HepG2 (cell line): Measurements from ENCODE around the gene C1QTNF6. TPM values are rescaled to one million over a fixed set of nuclear protein-coding genes. Genes with fewer than 3 reads are reported as not detected.

Experiments
- ATAC-seq: fragments of 200-7000 bp; cut with Tn5 transposase; 3 replicates; pipeline ENCODE4 v1.9.1; 2020; ENCODE audit warnings: mild to moderate bottlenecking, moderate library complexity
- BruUV-seq: library from RNA; stranded (reverse); fragments of 400-500 nt; replicated peaks from 2 replicates; lab custom pipeline; 2021; lab: Mats Ljungman, UMichigan
- CTCF ChIA-PET: fragments of 300-600 bp; formaldehyde crosslinking; extraction: SDS; loops from one replicate; lab custom pipeline; 2021; ENCODE audit warnings: low total read pairs, inconsistent platforms, low intra/inter-chr PET ratio; lab: Yijun Ruan, JAX
- POLR2A ChIA-PET: fragments of 350-600 bp; sonication (Branson Sonifier 250); formaldehyde crosslinking; loops from one replicate; lab custom pipeline; 2020; ENCODE audit warnings: antibody characterized with exemption, inconsistent platforms; lab: Yijun Ruan, JAX
- DNase-seq: peaks from one replicate; pipeline ENCODE4 v3.0.0-alpha.2; 2015; ENCODE audit warnings: low spot score
- FAIRE-seq: peaks from 3 replicates; lab custom pipeline; 2011; peaks lifted over from hg19 to GRCh38; lab: Jason Lieb, UNC
- H2AFZ ChIP-seq: one replicate; pipeline ENCODE4 v1.6.1; 2011; ENCODE audit warnings: low read length, inconsistent platforms
- H3K27ac ChIP-seq: fragments of 300-600 bp; 3 replicates; pipeline ENCODE4 v1.8.0; 2011; ENCODE audit warnings: mixed run types, mild to moderate bottlenecking, mixed read lengths, low read length, inconsistent platforms; ENCODE audit not compliant: insufficient read depth; ENCODE audit errors: extremely low read length
- H3K27me3 ChIP-seq, 2 experiments: fragments of 200-600 bp in 1 of 2; 2 replicates in 1 of 2; 3 replicates in 1 of 2; pipeline versions ENCODE4 v1.6.0 to v1.8.0; 2011; ENCODE audit warnings: low read length in 2 of 2, mild to moderate bottlenecking in 2 of 2, moderate library complexity in 2 of 2, inconsistent platforms in 1 of 2; ENCODE audit not compliant: insufficient read depth in 2 of 2, control insufficient read depth in 1 of 2
- H3K36me3 ChIP-seq, 2 experiments: fragments of 200-600 bp in 1 of 2; replicated peaks in 1 of 2; 2 replicates in 1 of 2; 3 replicates in 1 of 2; pipeline versions ENCODE4 v1.5.1 to v1.8.0; 2011; ENCODE audit warnings: low read length in 2 of 2, inconsistent platforms in 1 of 2; ENCODE audit not compliant: insufficient read depth in 2 of 2, control insufficient read depth in 1 of 2
- H3K4me1 ChIP-seq: 2 replicates; pipeline ENCODE4 v1.5.1; 2012; ENCODE audit warnings: low read length, inconsistent platforms; ENCODE audit not compliant: insufficient read depth
- H3K4me2 ChIP-seq: 2 replicates; pipeline ENCODE4 v1.6.0; 2011; ENCODE audit warnings: low read depth, low read length, inconsistent platforms
- H3K4me3 ChIP-seq, 3 experiments: fragments of 200-600 bp in 1 of 3; sonication (generic), shearing (Covaris generic) in 1 of 3; replicated peaks in 1 of 3; 2 replicates each; pipeline ENCODE4 v1.5.1; 2011 to 2016; ENCODE audit warnings: low read length in 3 of 3, inconsistent platforms in 2 of 3, low read depth in 2 of 3, mild to moderate bottlenecking in 2 of 3, control low read depth in 1 of 3, mixed read lengths in 1 of 3; ENCODE audit not compliant: insufficient read depth in 1 of 3
- H3K79me2 ChIP-seq: one replicate; pipeline ENCODE4 v1.6.1; 2011; ENCODE audit warnings: low read length, inconsistent platforms; ENCODE audit not compliant: insufficient read depth
- H3K9ac ChIP-seq: 2 replicates; pipeline ENCODE4 v1.6.0; 2011; ENCODE audit warnings: mild to moderate bottlenecking, low read depth, low read length, inconsistent platforms; ENCODE audit not compliant: insufficient read depth
- H3K9me3 ChIP-seq: 2 replicates; pipeline ENCODE4 v1.5.1; 2012; ENCODE audit warnings: mild to moderate bottlenecking, low read length
- H4K20me1 ChIP-seq: 2 replicates; pipeline ENCODE4 v1.6.0; 2011; ENCODE audit warnings: inconsistent platforms, mild to moderate bottlenecking, low read length, moderate library complexity; ENCODE audit not compliant: insufficient read depth
- ETV5 ChIP-seq: IDR thresholded peaks from 2 replicates; pipeline ENCODE4 v1.6.1; 2018; ENCODE audit warnings: missing biosample characterization, missing genetic modification reagents, inconsistent platforms, borderline replicate concordance
- FOXA1 ChIP-seq, 2 experiments: fragments of 450-650 bp in 1 of 2; sonication (generic) in 1 of 2; formaldehyde crosslinking in 1 of 2; IDR thresholded peaks; 2 replicates each; pipeline versions ENCODE4 v1.4.0 to v1.6.1; 2016 to 2020; ENCODE audit warnings: missing genetic modification reagents in 1 of 2
- GATAD1 ChIP-seq: IDR thresholded peaks from 2 replicates; pipeline ENCODE4 v1.6.1; 2016; ENCODE audit warnings: missing genetic modification reagents, missing compliant biosample characterization
- ISL2 ChIP-seq: sonication (generic); formaldehyde crosslinking; IDR thresholded peaks from 2 replicates; pipeline ENCODE4 v1.5.0; 2020; ENCODE audit warnings: missing genetic modification reagents
- ZNF432 ChIP-seq: sonication (generic); formaldehyde crosslinking; IDR thresholded peaks from 2 replicates; pipeline ENCODE4 v1.5.0; 2020; ENCODE audit warnings: missing genetic modification reagents, mild to moderate bottlenecking, borderline replicate concordance
- WGBS: methylation state at CpG from one replicate; pipeline ENCODE4 v1.1.6; 2017; ENCODE audit warnings: low lambda C conversion rate; 5-methylcytosine and 5-hydroxymethylcytosine counted together
- in situ Hi-C: cut with HindIII; loops from 2 replicates; pipeline ENCODE4 v1.10.0; 2017; ENCODE audit warnings: low pct_unique_long_range_greater_than_20kb; ENCODE audit not compliant: extremely low pct_ligation_motif_present
- intact Hi-C: fragments of 100-400 bp; cut with micrococcal nuclease; formaldehyde crosslinking; loops from one replicate; pipeline ENCODE4 v1.10.0; 2022; ENCODE audit not compliant: unreplicated experiment
- polyA plus RNA-seq, 8 experiments: library from polyadenylated mRNA; depleted of rRNA in 3 of 8; stranded (reverse) in 7 of 8; unstranded in 1 of 8; fragments of >200 nt; fragmentation: Illumina TruSeq in 4 of 8; extraction: Trizol in 4 of 8; gene quantifications; 2 replicates each; pipeline versions ENCODE4 v1.2.1 to v1.2.3, GENCODE V29; 2011 to 2016; ENCODE audit warnings: low read depth in 4 of 8, missing spikeins in 1 of 8, mixed read lengths in 1 of 8; ENCODE audit not compliant: insufficient read depth in 1 of 8
- total RNA-seq, 5 experiments: library from RNA; depleted of rRNA; stranded (reverse); fragments of >200 nt; fragmentation: Illumina TruSeq; extraction: Trizol; gene quantifications; 2 replicates each; pipeline ENCODE4 v1.2.3, GENCODE V29; 2016; ENCODE audit warnings: low read depth in 1 of 5
- TF ChIP-seq, protein P1 (sequence below): sonication (generic); formaldehyde crosslinking; IDR thresholded peaks from 2 replicates; pipeline ENCODE4 v1.5.1; 2020; ENCODE audit warnings: mild to moderate bottlenecking, missing genetic modification reagents
- TF ChIP-seq, protein P2 (sequence below): fragments of 450-650 bp; IDR thresholded peaks from 2 replicates; pipeline ENCODE4 v1.6.1; 2017; ENCODE audit warnings: mild to moderate bottlenecking
- TF ChIP-seq, protein P3 (sequence below): sonication (generic); formaldehyde crosslinking; IDR thresholded peaks from 2 replicates; pipeline ENCODE4 v1.4.0; 2020; ENCODE audit warnings: missing genetic modification reagents, borderline replicate concordance
- TF ChIP-seq, protein P4 (sequence below): sonication (generic); formaldehyde crosslinking; IDR thresholded peaks from 2 replicates; pipeline ENCODE4 v1.4.0; 2020; ENCODE audit warnings: mild to moderate bottlenecking, missing genetic modification reagents

The C1QTNF6 gene
- total and polyA plus RNA-seq, 2 of the 13 experiments (the other 11 are each of a cell fraction or from before 2014, with no cell fraction given): 2.7 to 6.9 TPM

DNA sequence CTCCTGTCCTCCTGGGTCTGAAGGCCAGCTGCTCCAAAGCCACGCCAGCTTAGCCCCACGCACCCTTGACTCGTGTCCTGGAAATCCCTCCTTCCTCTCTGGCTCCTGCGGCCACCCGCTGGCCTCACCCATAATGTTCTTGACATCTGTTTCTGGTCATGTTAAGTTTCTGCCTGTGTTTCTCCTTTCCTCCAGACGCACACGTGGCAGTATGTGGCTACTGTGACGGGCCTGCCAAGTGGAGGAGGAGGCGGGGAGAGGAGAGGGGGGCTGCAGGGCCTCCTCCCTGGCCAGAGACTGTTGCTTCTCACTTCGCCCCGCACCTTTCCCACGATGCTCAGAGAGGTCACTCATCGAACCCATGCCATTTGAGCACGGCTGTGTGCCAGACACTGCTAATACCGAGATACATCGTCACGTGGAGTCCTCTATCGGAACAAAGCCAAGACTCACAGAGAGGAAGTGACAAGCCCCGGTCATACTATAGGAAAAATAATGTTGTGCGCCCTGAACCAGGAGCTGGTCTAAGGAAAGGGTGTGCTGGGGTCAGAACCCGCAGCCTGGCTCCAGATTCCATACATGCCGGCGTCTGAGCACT lies 11.5 kb downstream of the C1QTNF6 start (continued):
- TF ChIP-seq, protein P1, sequence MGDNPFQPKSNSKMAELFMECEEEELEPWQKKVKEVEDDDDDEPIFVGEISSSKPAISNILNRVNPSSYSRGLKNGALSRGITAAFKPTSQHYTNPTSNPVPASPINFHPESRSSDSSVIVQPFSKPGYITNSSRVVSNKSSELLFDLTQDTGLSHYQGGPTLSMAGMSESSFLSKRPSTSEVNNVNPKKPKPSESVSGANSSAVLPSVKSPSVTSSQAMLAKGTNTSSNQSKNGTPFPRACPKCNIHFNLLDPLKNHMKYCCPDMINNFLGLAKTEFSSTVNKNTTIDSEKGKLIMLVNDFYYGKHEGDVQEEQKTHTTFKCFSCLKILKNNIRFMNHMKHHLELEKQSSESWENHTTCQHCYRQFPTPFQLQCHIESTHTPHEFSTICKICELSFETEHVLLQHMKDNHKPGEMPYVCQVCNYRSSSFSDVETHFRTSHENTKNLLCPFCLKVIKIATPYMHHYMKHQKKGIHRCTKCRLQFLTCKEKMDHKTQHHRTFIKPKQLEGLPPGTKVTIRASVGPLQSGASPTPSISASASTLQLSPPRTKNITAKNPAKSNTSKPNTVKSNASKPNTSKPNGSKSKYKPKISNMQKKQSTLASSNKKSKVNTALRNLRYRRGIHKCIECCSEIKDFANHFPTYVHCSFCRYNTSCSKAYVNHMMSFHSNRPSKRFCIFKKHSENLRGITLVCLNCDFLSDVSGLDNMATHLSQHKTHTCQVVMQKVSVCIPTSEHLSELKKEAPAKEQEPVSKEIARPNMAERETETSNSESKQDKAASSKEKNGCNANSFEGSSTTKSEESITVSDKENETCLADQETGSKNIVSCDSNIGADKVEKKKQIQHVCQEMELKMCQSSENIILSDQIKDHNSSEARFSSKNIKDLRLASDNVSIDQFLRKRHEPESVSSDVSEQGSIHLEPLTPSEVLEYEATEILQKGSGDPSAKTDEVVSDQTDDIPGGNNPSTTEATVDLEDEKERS (CRISPR knock-in tag): no peak

DNA sequence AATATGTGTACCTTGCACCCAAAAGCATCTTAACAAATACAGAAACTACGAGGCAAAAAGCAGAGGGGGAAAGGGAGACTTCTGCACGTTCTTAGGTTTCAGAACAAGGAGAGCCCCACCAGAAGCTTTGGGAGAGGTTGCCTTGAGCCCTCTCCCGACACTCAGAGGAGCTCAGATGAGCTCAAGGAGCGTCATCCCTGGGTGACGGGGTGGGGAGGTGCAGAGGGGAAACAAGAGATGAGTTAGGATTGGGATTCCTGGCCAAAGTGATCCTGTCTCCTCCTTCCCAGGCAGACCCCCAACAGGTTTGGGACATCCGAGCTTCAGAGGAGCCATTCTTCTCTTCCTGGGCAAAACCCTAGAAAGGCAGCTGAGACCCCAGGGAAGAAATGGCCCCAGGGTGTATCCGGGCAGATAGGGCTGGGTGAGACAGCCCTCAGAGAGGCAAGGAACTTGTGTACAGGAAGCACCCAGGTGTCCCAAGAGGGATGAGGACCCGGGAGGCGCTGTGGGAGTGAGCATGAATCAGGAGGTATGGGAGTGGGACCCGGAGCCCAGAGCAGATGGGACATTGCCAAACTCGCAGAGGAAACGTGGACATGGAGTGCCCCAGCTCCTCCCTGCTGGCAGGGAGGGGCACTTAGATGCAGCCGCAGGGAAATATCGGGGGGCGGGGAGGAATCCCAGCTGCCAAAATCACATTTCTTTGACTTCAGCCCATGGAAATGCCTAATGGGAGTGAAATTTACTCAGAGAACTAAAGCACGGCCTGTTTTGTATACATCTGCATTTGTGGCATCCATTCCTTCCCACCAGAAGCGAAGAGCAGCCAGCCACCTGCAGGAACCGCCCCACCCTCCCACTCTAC lies 12.4 kb downstream of the C1QTNF6 start:
- intact Hi-C loops (no loop called here), in situ Hi-C loops (no loop called here)
- Histone ChIP-seq H3K36me3 (no peaks in the 10 kb centered on the region), H3K4me3 (no peak overlapping the region), H3K9ac (no peak overlapping the region), H3K27ac (no peak overlapping the region), H3K79me2 (no peaks in the 10 kb centered on the region), H2AFZ (no peak overlapping the region), H3K4me2 (no peak overlapping the region), H3K4me1 (peaks cover 36% of the 10 kb centered on the region), H4K20me1 (no peaks in the 10 kb centered on the region), H3K27me3 (peaks cover 4 to 39% of the 10 kb centered on the region in 2 experiments), H3K9me3 (no peaks in the 10 kb centered on the region)
- POLR2A ChIA-PET: interaction anchor here (1.0 kb wide), 1 partner anchor 24 kb away, joined by 4 read pairs; no protein-coding TSS in a partner anchor
- ATAC-seq: no peak
- TF ChIP-seq, protein P2, sequence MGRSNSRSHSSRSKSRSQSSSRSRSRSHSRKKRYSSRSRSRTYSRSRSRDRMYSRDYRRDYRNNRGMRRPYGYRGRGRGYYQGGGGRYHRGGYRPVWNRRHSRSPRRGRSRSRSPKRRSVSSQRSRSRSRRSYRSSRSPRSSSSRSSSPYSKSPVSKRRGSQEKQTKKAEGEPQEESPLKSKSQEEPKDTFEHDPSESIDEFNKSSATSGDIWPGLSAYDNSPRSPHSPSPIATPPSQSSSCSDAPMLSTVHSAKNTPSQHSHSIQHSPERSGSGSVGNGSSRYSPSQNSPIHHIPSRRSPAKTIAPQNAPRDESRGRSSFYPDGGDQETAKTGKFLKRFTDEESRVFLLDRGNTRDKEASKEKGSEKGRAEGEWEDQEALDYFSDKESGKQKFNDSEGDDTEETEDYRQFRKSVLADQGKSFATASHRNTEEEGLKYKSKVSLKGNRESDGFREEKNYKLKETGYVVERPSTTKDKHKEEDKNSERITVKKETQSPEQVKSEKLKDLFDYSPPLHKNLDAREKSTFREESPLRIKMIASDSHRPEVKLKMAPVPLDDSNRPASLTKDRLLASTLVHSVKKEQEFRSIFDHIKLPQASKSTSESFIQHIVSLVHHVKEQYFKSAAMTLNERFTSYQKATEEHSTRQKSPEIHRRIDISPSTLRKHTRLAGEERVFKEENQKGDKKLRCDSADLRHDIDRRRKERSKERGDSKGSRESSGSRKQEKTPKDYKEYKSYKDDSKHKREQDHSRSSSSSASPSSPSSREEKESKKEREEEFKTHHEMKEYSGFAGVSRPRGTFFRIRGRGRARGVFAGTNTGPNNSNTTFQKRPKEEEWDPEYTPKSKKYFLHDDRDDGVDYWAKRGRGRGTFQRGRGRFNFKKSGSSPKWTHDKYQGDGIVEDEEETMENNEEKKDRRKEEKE: no peak
- no peak for TF ChIP-seq GATAD1
- TF ChIP-seq, protein P3, sequence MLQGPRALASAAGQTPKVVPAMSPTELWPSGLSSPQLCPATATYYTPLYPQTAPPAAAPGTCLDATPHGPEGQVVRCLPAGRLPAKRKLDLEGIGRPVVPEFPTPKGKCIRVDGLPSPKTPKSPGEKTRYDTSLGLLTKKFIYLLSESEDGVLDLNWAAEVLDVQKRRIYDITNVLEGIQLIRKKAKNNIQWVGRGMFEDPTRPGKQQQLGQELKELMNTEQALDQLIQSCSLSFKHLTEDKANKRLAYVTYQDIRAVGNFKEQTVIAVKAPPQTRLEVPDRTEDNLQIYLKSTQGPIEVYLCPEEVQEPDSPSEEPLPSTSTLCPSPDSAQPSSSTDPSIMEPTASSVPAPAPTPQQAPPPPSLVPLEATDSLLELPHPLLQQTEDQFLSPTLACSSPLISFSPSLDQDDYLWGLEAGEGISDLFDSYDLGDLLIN (CRISPR knock-in tag): no peak
- no peak for TF ChIP-seq ZNF432 (CRISPR knock-in tag)
- no peak for TF ChIP-seq FOXA1 (IDR thresholded peaks at IDR 0.05)
- no peak for TF ChIP-seq FOXA1 (CRISPR knock-in tag; IDR thresholded peaks at IDR 0.05)
- TF ChIP-seq ISL2 (CRISPR knock-in tag): no peak
- no peak for TF ChIP-seq ETV5 (CRISPR knock-in tag)
- TF ChIP-seq, protein P4, sequence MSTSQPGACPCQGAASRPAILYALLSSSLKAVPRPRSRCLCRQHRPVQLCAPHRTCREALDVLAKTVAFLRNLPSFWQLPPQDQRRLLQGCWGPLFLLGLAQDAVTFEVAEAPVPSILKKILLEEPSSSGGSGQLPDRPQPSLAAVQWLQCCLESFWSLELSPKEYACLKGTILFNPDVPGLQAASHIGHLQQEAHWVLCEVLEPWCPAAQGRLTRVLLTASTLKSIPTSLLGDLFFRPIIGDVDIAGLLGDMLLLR (CRISPR knock-in tag): no peak
- no TSS peak for BruUV-seq
- DNase-seq: no peak
- WGBS: 43% methylated on average over 14 of the region's 18 CpGs
- FAIRE-seq: no peak
- CTCF ChIA-PET: no interaction called here
